Activated B cell treated with CpG ODN at 0.5 μM for 24 hours (primary cell): ENCODE measurements around the gene MINDY4. TPM values are rescaled to one million over a fixed set of nuclear protein-coding genes. Genes with fewer than 3 reads are reported as not detected.

Experiments
- ATAC-seq: fragments of 200-7000 bp; cut with Tn5 transposase; one replicate; pipeline ENCODE4 v1.10.0; 2021; ENCODE audit warnings: low read depth, mild to moderate bottlenecking, moderate library complexity
- CTCF ChIA-PET: fragments of 350-600 bp; sonication (Branson Sonifier 250); formaldehyde crosslinking; loops from one replicate; lab custom pipeline; 2021; ENCODE audit warnings: antibody characterized with exemption; lab: Charles Lee
- POLR2A ChIA-PET: fragments of 350-600 bp; sonication (Branson Sonifier 250); formaldehyde crosslinking; loops from one replicate; lab custom pipeline; 2021; ENCODE audit warnings: antibody characterized with exemption; lab: Charles Lee
- DNase-seq: peaks from one replicate; pipeline ENCODE4 v3.0.0; 2022
- H3K27ac Mint-ChIP-seq: one replicate; pipeline ENCODE4 v1.8.0; 2020; ENCODE audit warnings: mixed read lengths
- H3K27me3 Mint-ChIP-seq: one replicate; pipeline ENCODE4 v1.8.0; 2021; ENCODE audit warnings: mixed read lengths
- H3K36me3 Mint-ChIP-seq: one replicate; pipeline ENCODE4 v1.8.0; 2021; ENCODE audit warnings: low read depth, mixed read lengths
- H3K4me1 Mint-ChIP-seq: one replicate; pipeline ENCODE4 v1.8.0; 2021; ENCODE audit warnings: mixed read lengths
- H3K4me3 Mint-ChIP-seq: one replicate; pipeline ENCODE4 v1.8.0; 2020; ENCODE audit warnings: mild to moderate bottlenecking, mixed read lengths
- H3K9me3 Mint-ChIP-seq: one replicate; pipeline ENCODE4 v1.8.0; 2020; ENCODE audit warnings: mixed read lengths
- CTCF ChIP-seq: fragments of 200-600 bp; IDR thresholded peaks from one replicate; pipeline ENCODE4 v1.8.0; 2022; ENCODE audit warnings: antibody characterized with exemption, mild to moderate bottlenecking
- intact Hi-C: fragments of 100-400 bp; cut with micrococcal nuclease; formaldehyde crosslinking; loops from one replicate; pipeline ENCODE4 v1.15.1; 2024
- total RNA-seq: library from RNA; stranded (reverse); gene quantifications from 2 replicates; pipeline ENCODE4 v1.2.3, GENCODE V29; 2022

The MINDY4 gene
- total RNA-seq, 1 donor from 2014 or later = 1.2 TPM

- intact Hi-C loops = no loop called here
- no peaks in the 10 kb centered on the region for H3K4me1 Mint-ChIP-seq
- ChIA-PET POLR2A (no interaction called here), CTCF (no interaction called here)
- no peak for TF ChIP-seq CTCF
- peaks cover 2% of the 10 kb centered on the region for H3K27me3 Mint-ChIP-seq
- no peak overlapping the region for H3K4me3 Mint-ChIP-seq
- DNase-seq (peak; percentile 11), ATAC-seq (no peak)
- H3K27ac Mint-ChIP-seq = no peak overlapping the region
- no peaks in the 10 kb centered on the region for H3K36me3 Mint-ChIP-seq
- no peaks in the 10 kb centered on the region for H3K9me3 Mint-ChIP-seq
Observed at GRCh38 chr7:30923774-30924413, 152.7 kb downstream of the MINDY4 start.

GRCh38 chr7:30924624-30925023 lies 153.4 kb downstream of the MINDY4 start:
- Mint-ChIP-seq H3K27ac (no peak overlapping the region), H3K36me3 (no peaks in the 10 kb centered on the region), H3K4me3 (no peak overlapping the region), H3K9me3 (no peaks in the 10 kb centered on the region), H3K4me1 (no peaks in the 10 kb centered on the region), H3K27me3 (peaks cover 2% of the 10 kb centered on the region)
- ATAC-seq = no peak
- no peak for TF ChIP-seq CTCF
- ChIA-PET POLR2A (no interaction called here), CTCF (no interaction called here)
- peak; percentile 7 for DNase-seq
- intact Hi-C loops = no loop called here

GRCh38 chr7:30925117-30925516 lies 153.9 kb downstream of the MINDY4 start:
- Mint-ChIP-seq H3K4me3 (no peak overlapping the region), H3K27ac (no peak overlapping the region), H3K4me1 (no peaks in the 10 kb centered on the region), H3K9me3 (no peaks in the 10 kb centered on the region), H3K27me3 (peaks cover 2% of the 10 kb centered on the region), H3K36me3 (no peaks in the 10 kb centered on the region)
- no peak for ATAC-seq
- TF ChIP-seq CTCF = no peak
- intact Hi-C loops = no loop called here
- ChIA-PET POLR2A (no interaction called here), CTCF (no interaction called here)
- DNase-seq = no peak

GRCh38 chr7:30925913-30926312 lies 154.7 kb downstream of the MINDY4 start:
- ATAC-seq (no peak), DNase-seq (no peak)
- POLR2A ChIA-PET = no interaction called here
- CTCF ChIA-PET = no interaction called here
- H3K27ac Mint-ChIP-seq = no peak overlapping the region
- H3K27me3 Mint-ChIP-seq = peaks cover 2% of the 10 kb centered on the region
- no peak overlapping the region for H3K4me3 Mint-ChIP-seq
- no peaks in the 10 kb centered on the region for H3K36me3 Mint-ChIP-seq
- no peaks in the 10 kb centered on the region for H3K4me1 Mint-ChIP-seq
- no peak for TF ChIP-seq CTCF
- H3K9me3 Mint-ChIP-seq = no peaks in the 10 kb centered on the region
- intact Hi-C loops = no loop called here

GRCh38 chr7:30926313-30926712 lies 155.1 kb downstream of the MINDY4 start:
- ATAC-seq = no peak
- ChIA-PET POLR2A (no interaction called here), CTCF (no interaction called here)
- no peaks in the 10 kb centered on the region for H3K36me3 Mint-ChIP-seq
- no peak for TF ChIP-seq CTCF
- no peaks in the 10 kb centered on the region for H3K9me3 Mint-ChIP-seq
- H3K4me3 Mint-ChIP-seq = no peak overlapping the region
- no peak overlapping the region for H3K27ac Mint-ChIP-seq
- no peaks in the 10 kb centered on the region for H3K4me1 Mint-ChIP-seq
- DNase-seq = no peak
- peaks cover 2% of the 10 kb centered on the region for H3K27me3 Mint-ChIP-seq
- intact Hi-C loops = no loop called here
